Suprapubic skin (tissue), 4 donors: ENCODE results near the gene FJX1. TPM values are rescaled to one million over a fixed set of nuclear protein-coding genes. Genes with fewer than 3 reads are reported as not detected.
"Not testable (repeated sequence)": the region's sequence is repeated elsewhere in the genome, so short reads cannot be mapped to it uniquely, and the experiment has no call there.

ENCODE experiments used
- DNase-seq, 2 donors: peaks; one replicate each; pipeline ENCODE4 v3.0.0-alpha.2; 2019; ENCODE audit warnings: low spot score in 2 of 2
- H3K27ac ChIP-seq: fragments of 200-600 bp; sonication (generic); one replicate; pipeline ENCODE4 v1.5.1; 2019
- H3K27me3 ChIP-seq: fragments of 200-600 bp; sonication (generic); one replicate; pipeline ENCODE4 v1.5.1; 2019
- H3K36me3 ChIP-seq: fragments of 200-600 bp; sonication (generic); one replicate; pipeline ENCODE4 v1.5.1; 2019
- H3K4me1 ChIP-seq: fragments of 200-600 bp; sonication (generic); one replicate; pipeline ENCODE4 v1.5.1; 2019
- H3K4me3 ChIP-seq: fragments of 200-600 bp; sonication (generic); one replicate; pipeline ENCODE4 v1.5.1; 2019; ENCODE audit warnings: mild to moderate bottlenecking
- H3K9me3 ChIP-seq: fragments of 200-600 bp; sonication (generic); one replicate; pipeline ENCODE4 v1.5.1; 2019
- EP300 ChIP-seq: sonication (generic); formaldehyde crosslinking; IDR thresholded peaks from one replicate; pipeline ENCODE4 v1.6.1; 2017; ENCODE audit warnings: antibody characterized with exemption
- POLR2A ChIP-seq, 2 donors: fragments of 450-650 bp; IDR thresholded peaks; one replicate each; pipeline ENCODE4 v1.6.1; 2017; ENCODE audit warnings: antibody characterized with exemption in 2 of 2, mild to moderate bottlenecking in 2 of 2, moderate library complexity in 2 of 2
- POLR2AphosphoS5 ChIP-seq, 3 donors: sonication (generic); formaldehyde crosslinking; IDR thresholded peaks; one replicate each; pipeline ENCODE4 v1.6.1; 2017; ENCODE audit warnings: antibody characterized with exemption in 3 of 3
- WGBS: methylation state at CpG from one replicate; pipeline ENCODE4 v1.1.5; 2018; 5-methylcytosine and 5-hydroxymethylcytosine counted together
- total RNA-seq, 4 donors: library from RNA; depleted of rRNA; stranded (reverse); fragments of >200 nt; gene quantifications; one replicate each; pipeline ENCODE4 v1.1.0, GENCODE V29; 2016
- TF ChIP-seq, protein P1 (sequence below), 2 donors: fragments of 200-600 bp in 1 of 2; fragments of 450-650 bp in 1 of 2; sonication (generic) in 1 of 2; IDR thresholded peaks; one replicate each; pipeline ENCODE4 v1.5.1; 2016 to 2019; ENCODE audit warnings: antibody characterized with exemption in 2 of 2, mild to moderate bottlenecking in 1 of 2, moderate library complexity in 1 of 2

FJX1 gene
- total RNA-seq, 4 donors from 2014 or later, result 16.8 to 29.9 (median 22.9) TPM

DNA sequence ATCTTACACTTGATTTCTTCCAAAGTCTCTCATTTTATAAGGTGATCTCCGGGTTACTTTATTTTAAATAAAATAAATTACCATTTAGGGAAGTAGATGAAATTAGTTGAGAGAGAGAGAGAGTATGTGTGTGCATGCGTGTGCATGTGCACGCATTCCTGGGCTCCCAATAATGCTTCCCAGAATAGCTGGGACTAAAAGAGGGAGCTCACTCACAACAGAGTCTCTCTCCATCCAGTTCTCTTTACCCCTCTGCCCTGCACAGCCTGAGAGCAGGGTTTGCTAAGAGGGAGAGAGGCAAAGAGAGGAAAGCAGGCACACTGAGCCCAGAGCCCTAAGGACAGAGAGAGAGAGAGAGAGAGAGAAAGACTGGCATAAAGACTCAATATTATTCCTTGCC lies 33.0 kb downstream of the FJX1 start:
- H3K9me3 ChIP-seq, result no peaks in the 10 kb centered on the region
- no peaks in the 10 kb centered on the region for H3K36me3 ChIP-seq
- no peak overlapping the region for H3K4me3 ChIP-seq
- TF ChIP-seq, protein P1, sequence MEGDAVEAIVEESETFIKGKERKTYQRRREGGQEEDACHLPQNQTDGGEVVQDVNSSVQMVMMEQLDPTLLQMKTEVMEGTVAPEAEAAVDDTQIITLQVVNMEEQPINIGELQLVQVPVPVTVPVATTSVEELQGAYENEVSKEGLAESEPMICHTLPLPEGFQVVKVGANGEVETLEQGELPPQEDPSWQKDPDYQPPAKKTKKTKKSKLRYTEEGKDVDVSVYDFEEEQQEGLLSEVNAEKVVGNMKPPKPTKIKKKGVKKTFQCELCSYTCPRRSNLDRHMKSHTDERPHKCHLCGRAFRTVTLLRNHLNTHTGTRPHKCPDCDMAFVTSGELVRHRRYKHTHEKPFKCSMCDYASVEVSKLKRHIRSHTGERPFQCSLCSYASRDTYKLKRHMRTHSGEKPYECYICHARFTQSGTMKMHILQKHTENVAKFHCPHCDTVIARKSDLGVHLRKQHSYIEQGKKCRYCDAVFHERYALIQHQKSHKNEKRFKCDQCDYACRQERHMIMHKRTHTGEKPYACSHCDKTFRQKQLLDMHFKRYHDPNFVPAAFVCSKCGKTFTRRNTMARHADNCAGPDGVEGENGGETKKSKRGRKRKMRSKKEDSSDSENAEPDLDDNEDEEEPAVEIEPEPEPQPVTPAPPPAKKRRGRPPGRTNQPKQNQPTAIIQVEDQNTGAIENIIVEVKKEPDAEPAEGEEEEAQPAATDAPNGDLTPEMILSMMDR (IDR thresholded peaks at IDR 0.05), result no peak
- TF ChIP-seq POLR2AphosphoS5 (IDR thresholded peaks at IDR 0.05), result no peak
- TF ChIP-seq EP300, result no peak
- no peak for TF ChIP-seq POLR2A (IDR thresholded peaks at IDR 0.05)
- no peaks in the 10 kb centered on the region for H3K4me1 ChIP-seq
- H3K27ac ChIP-seq, result no peak overlapping the region
- 70% methylated on average over 3 of the region's 3 CpGs for WGBS
- H3K27me3 ChIP-seq, result no peaks in the 10 kb centered on the region
- no peak for DNase-seq

DNA sequence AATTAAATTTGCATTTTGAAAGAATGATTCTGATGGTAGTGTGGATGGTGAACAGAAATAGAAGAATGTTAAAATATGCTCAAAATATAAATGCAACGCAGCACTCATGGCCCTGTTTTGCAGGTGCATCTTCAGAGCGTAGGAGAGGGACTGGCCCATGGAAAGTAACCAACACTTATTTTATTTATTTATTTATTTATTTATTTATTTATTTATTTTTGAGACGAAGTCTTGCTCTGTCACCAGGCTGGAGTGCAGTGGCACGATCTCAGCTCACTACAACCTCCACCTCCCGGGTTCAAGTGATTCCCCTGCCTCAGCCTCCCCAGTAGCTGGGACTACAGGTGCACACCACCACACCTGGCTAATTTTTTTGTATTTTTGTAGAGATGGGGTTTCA lies 34.5 kb downstream of the FJX1 start:
- H3K9me3 ChIP-seq, H3K27me3 ChIP-seq, H3K36me3 ChIP-seq, H3K4me1 ChIP-seq, H3K4me3 ChIP-seq, H3K27ac ChIP-seq, DNase-seq: not testable (repeated sequence)
- WGBS, result 94% methylated on average over 5 of the region's 5 CpGs

DNA sequence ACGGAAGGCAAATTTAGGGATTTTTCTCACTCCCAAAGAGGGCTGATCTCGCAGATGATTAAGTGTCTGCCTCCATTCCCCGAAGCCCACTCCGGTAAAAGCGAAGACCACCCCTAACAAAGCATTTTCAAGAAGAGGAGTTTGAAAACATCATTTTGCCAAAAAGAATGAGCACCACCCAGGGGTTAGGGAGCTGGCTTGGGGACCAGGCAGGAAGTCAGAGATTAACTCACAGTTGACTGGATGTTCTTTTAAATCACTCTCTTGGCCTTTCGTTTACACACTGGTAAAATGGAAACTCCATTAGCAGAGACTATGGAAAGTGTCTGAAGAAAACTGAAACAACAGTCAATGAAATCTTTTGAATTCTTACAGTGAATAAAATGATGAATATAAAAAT lies 36.5 kb downstream of the FJX1 start:
- 48% methylated on average over 6 of the region's 6 CpGs for WGBS
- H3K4me3 ChIP-seq, result no peak overlapping the region
- no peak for DNase-seq
- no peaks in the 10 kb centered on the region for H3K9me3 ChIP-seq
- no peaks in the 10 kb centered on the region for H3K36me3 ChIP-seq
- no peaks in the 10 kb centered on the region for H3K4me1 ChIP-seq
- no peak overlapping the region for H3K27ac ChIP-seq
- H3K27me3 ChIP-seq, result peaks cover 3% of the 10 kb centered on the region
- TF ChIP-seq EP300 (no peak), POLR2A (IDR thresholded peaks at IDR 0.05) (no peak), POLR2AphosphoS5 (IDR thresholded peaks at IDR 0.05) (no peak)
- TF ChIP-seq, protein P1 (IDR thresholded peaks at IDR 0.05), result no peak

DNA sequence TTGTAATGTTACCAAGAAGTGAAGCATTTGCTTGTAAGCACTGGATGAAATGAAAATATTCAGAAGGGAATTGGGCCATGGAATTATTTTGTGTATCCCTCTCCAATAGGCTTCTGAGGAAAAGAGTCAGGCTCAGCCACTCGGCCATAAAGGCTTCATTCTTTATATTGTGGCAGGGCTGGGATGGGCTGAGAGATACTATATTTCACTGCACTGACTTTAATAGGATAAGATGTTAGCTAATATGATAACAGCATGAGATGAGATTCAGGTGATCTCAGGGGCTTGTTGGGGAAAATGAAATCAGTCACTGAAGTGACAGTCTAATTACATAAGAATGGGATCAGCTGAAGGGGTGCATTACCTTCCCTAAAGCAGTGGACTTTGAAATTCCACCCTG lies 37.0 kb downstream of the FJX1 start:
- TF ChIP-seq, protein P1 (IDR thresholded peaks at IDR 0.05), result no peak
- TF ChIP-seq EP300, result no peak
- no peak for TF ChIP-seq POLR2A (IDR thresholded peaks at IDR 0.05)
- no peak for TF ChIP-seq POLR2AphosphoS5 (IDR thresholded peaks at IDR 0.05)
- no peak for DNase-seq
- WGBS, result 68% methylated on average over 1 of the region's 1 CpG
- Histone ChIP-seq H3K4me1 (no peaks in the 10 kb centered on the region), H3K36me3 (no peaks in the 10 kb centered on the region), H3K4me3 (no peak overlapping the region), H3K27me3 (peaks cover 3% of the 10 kb centered on the region), H3K27ac (no peak overlapping the region), H3K9me3 (no peaks in the 10 kb centered on the region)

DNA sequence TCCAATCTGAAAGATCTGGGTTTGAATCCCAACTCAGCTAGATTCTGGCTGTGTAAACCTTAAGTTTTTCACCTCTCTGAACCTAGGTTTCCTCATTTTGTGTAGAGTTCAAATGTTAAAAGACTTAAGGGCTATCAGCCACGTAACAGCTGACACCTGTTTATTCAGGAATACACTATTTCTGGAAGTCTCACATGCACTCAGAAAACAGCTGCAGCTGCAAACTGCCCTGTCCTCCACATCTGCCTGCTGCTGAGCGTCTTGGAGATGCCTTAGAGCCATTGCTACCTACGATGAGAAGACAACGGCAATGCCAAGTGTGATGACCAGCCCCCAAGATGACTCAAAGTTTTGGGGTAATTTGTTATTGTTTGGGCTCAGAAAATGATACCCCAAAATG lies 37.6 kb downstream of the FJX1 start:
- 74% methylated on average over 4 of the region's 4 CpGs for WGBS
- no peak for TF ChIP-seq POLR2A (IDR thresholded peaks at IDR 0.05)
- no peak for TF ChIP-seq POLR2AphosphoS5 (IDR thresholded peaks at IDR 0.05)
- Histone ChIP-seq H3K36me3 (no peaks in the 10 kb centered on the region), H3K4me1 (no peaks in the 10 kb centered on the region), H3K27ac (no peak overlapping the region), H3K27me3 (peaks cover 3% of the 10 kb centered on the region), H3K9me3 (no peaks in the 10 kb centered on the region), H3K4me3 (no peak overlapping the region)
- DNase-seq, result no peak

DNA sequence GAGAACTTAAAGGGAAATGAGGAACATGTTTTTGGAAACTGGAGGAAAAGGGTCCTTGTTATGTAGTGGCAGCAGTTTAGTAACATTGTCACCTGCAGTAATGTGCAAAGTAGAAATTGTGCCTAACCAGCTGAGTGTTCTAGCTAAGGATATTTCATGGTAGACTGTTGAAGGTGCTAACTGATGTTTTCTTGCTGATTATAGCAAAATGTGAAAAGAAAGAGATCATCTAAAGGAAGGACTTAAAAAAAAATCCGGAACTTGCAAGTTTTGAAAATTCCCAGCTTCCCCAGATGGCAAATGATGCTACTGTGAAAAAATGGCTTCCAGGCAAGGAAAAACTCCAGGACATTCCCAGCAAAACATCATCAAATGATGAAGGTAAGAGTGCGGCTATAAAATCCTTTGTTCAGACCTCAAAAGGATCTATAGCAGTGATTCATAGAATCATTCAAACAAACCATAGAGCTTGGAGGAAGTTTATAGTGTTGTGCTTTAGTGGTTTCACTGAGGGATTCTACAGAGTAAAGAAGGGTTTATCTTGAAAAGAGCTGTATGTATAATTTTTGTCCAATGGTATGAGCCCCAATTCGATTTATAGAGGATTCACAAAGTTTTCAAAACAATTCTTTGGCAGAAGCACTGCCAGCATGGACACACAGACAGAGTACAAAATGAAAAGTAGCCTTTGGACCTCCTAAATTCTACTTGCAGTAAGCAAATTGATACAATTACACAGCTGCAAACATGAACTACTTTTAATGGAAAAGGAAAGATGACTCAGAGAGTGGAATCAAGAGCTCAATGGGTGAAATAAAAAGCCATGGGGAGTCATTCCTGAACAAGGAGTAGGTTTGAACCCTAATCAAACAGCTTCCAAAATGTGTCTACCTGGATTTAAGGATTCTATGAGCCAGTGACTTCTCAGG lies 40.0 kb downstream of the FJX1 start:
- WGBS, result 65% methylated on average over 3 of the region's 3 CpGs
- H3K27me3 ChIP-seq, result peaks cover 3% of the 10 kb centered on the region
- TF ChIP-seq EP300, result no peak
- TF ChIP-seq POLR2AphosphoS5 (IDR thresholded peaks at IDR 0.05), result no peak
- TF ChIP-seq POLR2A (IDR thresholded peaks at IDR 0.05), result no peak
- TF ChIP-seq, protein P1 (IDR thresholded peaks at IDR 0.05), result no peak
- H3K36me3 ChIP-seq, result no peaks in the 10 kb centered on the region
- DNase-seq, result no peak
- H3K27ac ChIP-seq, result no peak overlapping the region
- H3K4me3 ChIP-seq, result no peak overlapping the region
- peaks cover 16% of the 10 kb centered on the region for H3K4me1 ChIP-seq
- H3K9me3 ChIP-seq, result no peaks in the 10 kb centered on the region
